Bronchus fibroblast of lung (primary cell): Measurements from ENCODE around the gene PPM1N. TPM values are rescaled to one million over a fixed set of nuclear protein-coding genes. Genes with fewer than 3 reads are reported as not detected.

Experiments
- total RNA-seq: library from RNA; depleted of rRNA; stranded (reverse); fragments of >200 nt; gene quantifications from 2 replicates; pipeline ENCODE4 v1.2.3, GENCODE V29; 2015

PPM1N gene, protein sequence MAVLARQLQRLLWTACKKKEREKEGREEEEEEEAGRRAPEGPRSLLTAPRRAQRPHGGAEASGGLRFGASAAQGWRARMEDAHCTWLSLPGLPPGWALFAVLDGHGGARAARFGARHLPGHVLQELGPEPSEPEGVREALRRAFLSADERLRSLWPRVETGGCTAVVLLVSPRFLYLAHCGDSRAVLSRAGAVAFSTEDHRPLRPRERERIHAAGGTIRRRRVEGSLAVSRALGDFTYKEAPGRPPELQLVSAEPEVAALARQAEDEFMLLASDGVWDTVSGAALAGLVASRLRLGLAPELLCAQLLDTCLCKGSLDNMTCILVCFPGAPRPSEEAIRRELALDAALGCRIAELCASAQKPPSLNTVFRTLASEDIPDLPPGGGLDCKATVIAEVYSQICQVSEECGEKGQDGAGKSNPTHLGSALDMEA
- 0.84 and 0.89 TPM in 2 replicates for total RNA-seq

DNA sequence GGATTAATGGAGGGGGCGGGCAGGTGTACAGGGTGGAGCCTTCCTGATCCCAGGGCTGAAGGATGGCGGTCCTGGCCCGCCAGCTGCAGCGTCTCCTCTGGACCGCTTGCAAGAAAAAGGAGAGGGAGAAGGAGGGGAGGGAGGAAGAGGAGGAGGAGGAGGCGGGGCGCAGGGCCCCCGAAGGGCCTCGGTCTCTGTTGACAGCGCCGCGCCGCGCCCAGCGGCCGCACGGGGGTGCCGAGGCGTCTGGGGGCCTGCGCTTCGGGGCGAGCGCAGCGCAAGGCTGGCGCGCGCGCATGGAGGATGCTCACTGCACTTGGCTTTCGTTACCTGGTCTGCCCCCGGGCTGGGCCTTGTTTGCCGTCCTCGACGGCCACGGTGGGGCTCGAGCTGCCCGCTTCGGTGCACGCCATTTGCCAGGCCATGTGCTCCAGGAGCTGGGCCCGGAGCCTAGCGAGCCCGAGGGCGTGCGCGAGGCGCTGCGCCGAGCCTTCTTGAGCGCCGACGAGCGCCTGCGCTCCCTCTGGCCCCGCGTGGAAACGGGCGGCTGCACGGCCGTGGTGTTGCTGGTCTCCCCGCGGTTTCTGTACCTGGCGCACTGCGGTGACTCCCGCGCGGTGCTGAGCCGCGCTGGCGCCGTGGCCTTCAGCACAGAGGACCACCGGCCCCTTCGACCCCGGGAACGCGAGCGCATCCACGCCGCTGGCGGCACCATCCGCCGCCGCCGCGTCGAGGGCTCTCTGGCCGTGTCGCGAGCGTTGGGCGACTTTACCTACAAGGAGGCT, at the start of gene PPM1N:
TSS of gene PPM1N (plus strand) at position 33 of the 785 bp plus-strand sequence. CDS start at position 63, 30 bp downstream.

DNA sequence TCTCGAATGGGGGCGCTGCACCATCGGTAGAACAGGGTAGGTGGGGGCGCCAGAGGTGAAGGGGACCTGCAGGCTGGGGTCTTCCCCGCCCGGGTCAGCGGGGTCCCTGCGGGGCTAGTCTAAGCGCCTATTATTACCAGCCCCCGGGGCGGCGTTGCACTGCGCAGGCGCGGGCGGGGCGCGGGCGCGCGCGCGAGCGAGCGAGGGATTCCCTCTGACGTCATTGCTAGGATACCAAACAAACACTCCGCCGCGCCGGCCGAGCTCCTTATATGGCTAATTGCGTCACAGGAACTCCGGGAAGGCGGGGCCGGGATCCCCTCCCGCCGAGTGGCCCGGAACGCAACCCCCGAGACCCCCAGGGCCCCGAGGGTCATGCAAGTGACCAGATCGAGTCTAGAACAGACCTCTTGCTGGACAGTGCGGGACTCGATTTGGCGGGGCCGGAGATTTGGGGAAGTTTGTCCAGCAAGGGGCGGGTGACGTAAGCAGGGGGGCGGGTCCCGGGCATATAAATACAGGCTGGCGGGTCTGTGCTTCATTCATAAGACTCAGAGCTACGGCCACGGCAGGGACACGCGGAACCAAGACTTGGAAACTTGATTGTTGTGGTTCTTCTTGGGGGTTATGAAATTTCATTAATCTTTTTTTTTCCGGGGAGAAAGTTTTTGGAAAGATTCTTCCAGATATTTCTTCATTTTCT, 30.6 kb upstream of the PPM1N start, which contains the start of gene FOSB:
TSS of gene FOSB (plus strand) at position 541 of the 703 bp plus-strand sequence. CDS start 591 bp downstream, outside the sequence.

DNA sequence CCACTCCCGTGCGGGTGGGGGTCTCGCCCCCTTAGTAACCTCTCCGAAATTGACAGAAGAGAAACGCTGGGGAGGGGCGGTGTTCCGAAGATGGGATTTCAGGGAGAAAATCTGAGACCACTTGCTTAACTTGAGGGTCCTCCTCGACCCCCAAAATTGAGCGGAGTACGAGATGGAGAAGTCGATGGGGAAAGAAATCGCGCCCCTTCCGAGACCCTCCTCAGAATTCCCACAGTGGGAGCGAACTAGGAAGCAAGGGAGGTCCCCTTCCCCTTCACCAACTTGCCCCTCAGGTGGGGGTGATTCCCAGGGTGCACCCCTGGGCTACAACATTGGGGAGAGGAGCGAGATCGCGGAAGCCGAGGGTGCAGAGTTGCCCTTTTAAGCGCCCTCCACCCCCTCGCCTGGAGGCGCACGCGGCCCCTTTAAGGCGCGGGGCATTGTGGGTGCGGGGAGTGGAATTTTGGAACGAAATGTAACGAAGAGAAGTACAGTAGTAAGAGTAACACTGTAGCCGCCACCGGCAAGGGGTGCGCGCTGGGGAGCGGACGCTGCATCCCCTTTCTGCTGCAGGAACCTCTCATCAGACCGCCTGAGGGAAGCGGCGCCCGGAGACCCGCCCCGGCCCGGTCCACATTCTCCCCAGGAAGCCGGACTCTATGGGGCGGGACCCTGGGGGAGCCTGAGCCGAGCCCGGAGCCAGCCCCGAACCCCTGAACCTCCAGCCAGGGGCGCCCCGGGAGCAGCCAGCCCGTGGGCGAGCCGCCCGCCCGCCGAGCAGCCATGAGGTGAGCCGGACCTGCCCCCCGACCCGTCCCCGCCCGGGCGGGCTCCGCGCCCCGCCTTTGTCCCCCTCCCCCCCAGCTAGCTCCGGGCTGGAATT, 9.0 kb downstream of the PPM1N start, which contains the start of gene VASP:
TSS of gene VASP (plus strand) at position 491 of the 883 bp plus-strand sequence. CDS start at position 784, 293 bp downstream.

Other genes with a start within 250 kb of the PPM1N start
- 12.8 and 14.0 TPM in 2 replicates for gene MARK4, start 247.2 kb upstream of the PPM1N start, total RNA-seq
- gene CKM, start 175.6 kb upstream of the PPM1N start, total RNA-seq = 0.15 and 0.17 TPM in 2 replicates
- 0.15 TPM in 1 of 2 replicates, not detected in the other for gene KLC3, start 157.7 kb upstream of the PPM1N start, total RNA-seq
- 24.9 and 27.1 TPM in 2 replicates for gene ERCC2, start 127.9 kb upstream of the PPM1N start, total RNA-seq
- 2.7 and 3.3 TPM in 2 replicates for gene PPP1R13L, start 93.4 kb upstream of the PPM1N start, total RNA-seq
- gene POLR1G, start 91.8 kb upstream of the PPM1N start, total RNA-seq = 7.9 and 9.6 TPM in 2 replicates
- gene ERCC1, start 74.5 kb upstream of the PPM1N start, total RNA-seq = 142 and 152 TPM in 2 replicates
- gene FOSB, start 30.4 kb upstream of the PPM1N start, total RNA-seq = 2.5 and 3.0 TPM in 2 replicates
- 15.3 and 17.7 TPM in 2 replicates for gene RTN2, start 1.4 kb upstream of the PPM1N start, total RNA-seq
- gene VASP, start 9.0 kb downstream of the PPM1N start, total RNA-seq = 93.5 and 101 TPM in 2 replicates
- 5.8 and 6.7 TPM in 2 replicates for gene OPA3, start 86.4 kb downstream of the PPM1N start, total RNA-seq
- gene GPR4, start 103.8 kb downstream of the PPM1N start, total RNA-seq = under 0.01 and 0.17 TPM in 2 replicates
- gene EML2, start 141.0 kb downstream of the PPM1N start, total RNA-seq = 20.5 and 21.0 TPM in 2 replicates
- gene GIPR, start 169.8 kb downstream of the PPM1N start, total RNA-seq = 0.50 TPM in 1 of 2 replicates, not detected in the other
- gene SNRPD2, start 193.5 kb downstream of the PPM1N start, total RNA-seq = 355 and 375 TPM in 2 replicates
- gene QPCTL, start 194.2 kb downstream of the PPM1N start, total RNA-seq = 27.4 and 27.6 TPM in 2 replicates
- 8.0 and 8.1 TPM in 2 replicates for gene FBXO46, start 232.5 kb downstream of the PPM1N start, total RNA-seq
- gene MEIOSIN, start 235.0 kb downstream of the PPM1N start, total RNA-seq = not detected in 2 replicates